Neural crest cell (in vitro differentiated cells): Measurements from ENCODE around the gene PRF1. TPM values are rescaled to one million over a fixed set of nuclear protein-coding genes. Genes with fewer than 3 reads are reported as not detected.

Source experiments
- DNase-seq: peaks from one replicate; pipeline ENCODE4 v3.0.0; 2021; ENCODE audit warnings: low read depth, mixed read lengths, low spot score
- H3K27ac Mint-ChIP-seq: one replicate; pipeline ENCODE4 v1.8.0; 2021; ENCODE audit warnings: mild to moderate bottlenecking, mixed read lengths; ENCODE audit not compliant: unreplicated experiment
- H3K27me3 Mint-ChIP-seq: 2 replicates; pipeline ENCODE4 v1.8.0; 2021; ENCODE audit warnings: low read depth, mild to moderate bottlenecking, mixed read lengths
- H3K36me3 Mint-ChIP-seq: 2 replicates; pipeline ENCODE4 v1.8.0; 2021; ENCODE audit warnings: low read depth, mild to moderate bottlenecking, mixed read lengths
- H3K4me1 Mint-ChIP-seq: 2 replicates; pipeline ENCODE4 v1.8.0; 2021; ENCODE audit warnings: mixed read lengths
- H3K4me3 Mint-ChIP-seq: one replicate; pipeline ENCODE4 v1.8.0; 2021; ENCODE audit warnings: mild to moderate bottlenecking, mixed read lengths
- H3K9me3 Mint-ChIP-seq: 2 replicates; pipeline ENCODE4 v1.8.0; 2021; ENCODE audit warnings: mixed read lengths
- CTCF ChIP-seq: fragments of 200-600 bp; sonication (generic); conservative IDR thresholded peaks from 2 replicates; pipeline ENCODE4 v1.5.0; 2021; ENCODE audit warnings: antibody characterized with exemption, mild to moderate bottlenecking
- total RNA-seq: library from RNA; stranded (reverse); gene quantifications from 2 replicates; pipeline ENCODE4 v1.2.1, GENCODE V29; 2021

The PRF1 gene
- total RNA-seq, 1 donor from 2014 or later: not detected

- DNase-seq: no peak
- TF ChIP-seq CTCF: no peak
- H3K27ac Mint-ChIP-seq: no peak overlapping the region
- H3K9me3 Mint-ChIP-seq: no peaks in the 10 kb centered on the region
- peaks cover 17% of the 10 kb centered on the region for H3K4me1 Mint-ChIP-seq
- H3K36me3 Mint-ChIP-seq: no peaks in the 10 kb centered on the region
- no peak overlapping the region for H3K4me3 Mint-ChIP-seq
- H3K27me3 Mint-ChIP-seq: peaks cover 6% of the 10 kb centered on the region
Observed at GRCh38 chr10:70586348-70586930, 16.1 kb downstream of the PRF1 start.

- no peaks in the 10 kb centered on the region for H3K36me3 Mint-ChIP-seq
- H3K27me3 Mint-ChIP-seq: peaks cover 6% of the 10 kb centered on the region
- H3K4me1 Mint-ChIP-seq: peaks cover 17% of the 10 kb centered on the region
Observed at GRCh38 chr10:70585578-70586169, 16.9 kb downstream of the PRF1 start.

GRCh38 chr10:70584909-70585544, 17.5 kb downstream of the PRF1 start:
- Mint-ChIP-seq H3K27ac (peak overlapping the region; percentile 70), H3K27me3 (peaks cover 6% of the 10 kb centered on the region), H3K4me3 (no peak overlapping the region), H3K36me3 (no peaks in the 10 kb centered on the region), H3K4me1 (peaks cover 17% of the 10 kb centered on the region), H3K9me3 (no peaks in the 10 kb centered on the region)
- peak; percentile 26 for DNase-seq
- TF ChIP-seq CTCF: no peak

More at GRCh38 chr10:70585578-70586169, 16.9 kb downstream of the PRF1 start:
- H3K27ac Mint-ChIP-seq: no peak overlapping the region
- no peak for TF ChIP-seq CTCF
- no peaks in the 10 kb centered on the region for H3K9me3 Mint-ChIP-seq
- no peak overlapping the region for H3K4me3 Mint-ChIP-seq
- DNase-seq: no peak

- Mint-ChIP-seq H3K27ac (no peak overlapping the region), H3K9me3 (no peaks in the 10 kb centered on the region), H3K4me3 (no peak overlapping the region), H3K36me3 (no peaks in the 10 kb centered on the region), H3K4me1 (peaks cover 17% of the 10 kb centered on the region), H3K27me3 (peaks cover 6% of the 10 kb centered on the region)
- no peak for DNase-seq
- TF ChIP-seq CTCF: no peak
Observed at GRCh38 chr10:70584366-70584765, 18.2 kb downstream of the PRF1 start.

- Mint-ChIP-seq H3K9me3 (no peaks in the 10 kb centered on the region), H3K4me3 (no peak overlapping the region), H3K27me3 (peaks cover 2% of the 10 kb centered on the region), H3K36me3 (no peaks in the 10 kb centered on the region), H3K4me1 (peaks cover 17% of the 10 kb centered on the region), H3K27ac (no peak overlapping the region)
- no peak for DNase-seq
- TF ChIP-seq CTCF: no peak
Observed at GRCh38 chr10:70583669-70584037, 18.9 kb downstream of the PRF1 start.
